ENCODE data around the gene KIF17.

- TF ChIP-seq CTCF (IDR thresholded peaks at IDR 0.05; ENCODE audit: insufficient read depth, low read depth, low read length) (no peak), EZH2 (IDR thresholded peaks at IDR 0.05; ENCODE audit: insufficient read depth, low read length) (no peak)
Measured at GRCh38 chr1:20715406-20715805, 2.4 kb downstream of the KIF17 start.
